ENCODE measurements around the gene ZNF512. TPM values are rescaled to one million over a fixed set of nuclear protein-coding genes. Genes with fewer than 3 reads are reported as not detected.
A peak's percentile ranks its signal among the peaks of the same experiment; 100 is the strongest.
"Not testable (repeated sequence)": the region's sequence is repeated elsewhere in the genome, so short reads cannot be mapped to it uniquely, and the experiment has no call there.

The ZNF512 gene
- total RNA-seq, 1 donor from 2014 or later = 30.1 TPM

DNA sequence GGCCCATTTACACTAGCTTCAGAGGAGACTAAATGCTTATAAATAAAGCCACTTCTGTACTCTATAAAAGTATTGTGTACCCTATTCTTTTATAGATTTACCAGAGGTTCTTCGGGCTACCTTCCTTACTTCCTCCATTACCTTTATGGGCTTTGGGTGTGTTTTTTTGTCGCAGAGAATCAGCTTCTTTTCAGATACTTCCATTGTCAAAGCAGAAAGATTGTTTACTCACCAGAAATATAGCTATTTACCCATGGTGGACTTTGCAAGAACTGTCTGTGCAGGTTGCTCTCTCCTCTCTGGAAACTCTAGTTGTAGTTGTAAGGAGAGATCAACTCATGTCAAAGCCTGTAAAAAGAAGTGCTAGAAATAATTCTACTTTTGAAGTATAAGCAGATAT is 31.1 kb downstream of the ZNF512 start:
- Mint-ChIP-seq H3K36me3 (ENCODE audit: low read depth, unreplicated experiment) (peaks cover 14% of the 10 kb centered on the region), H3K4me1 (ENCODE audit: unreplicated experiment) (no peaks in the 10 kb centered on the region), H3K27ac (ENCODE audit: unreplicated experiment) (no peak overlapping the region), H3K4me3 (ENCODE audit: unreplicated experiment) (no peak overlapping the region), H3K9me3 (ENCODE audit: unreplicated experiment) (no peaks in the 10 kb centered on the region), H3K27me3 (ENCODE audit: unreplicated experiment) (peaks cover 1% of the 10 kb centered on the region)
- no peak for DNase-seq (ENCODE audit: low spot score)
- TF ChIP-seq, protein P1, sequence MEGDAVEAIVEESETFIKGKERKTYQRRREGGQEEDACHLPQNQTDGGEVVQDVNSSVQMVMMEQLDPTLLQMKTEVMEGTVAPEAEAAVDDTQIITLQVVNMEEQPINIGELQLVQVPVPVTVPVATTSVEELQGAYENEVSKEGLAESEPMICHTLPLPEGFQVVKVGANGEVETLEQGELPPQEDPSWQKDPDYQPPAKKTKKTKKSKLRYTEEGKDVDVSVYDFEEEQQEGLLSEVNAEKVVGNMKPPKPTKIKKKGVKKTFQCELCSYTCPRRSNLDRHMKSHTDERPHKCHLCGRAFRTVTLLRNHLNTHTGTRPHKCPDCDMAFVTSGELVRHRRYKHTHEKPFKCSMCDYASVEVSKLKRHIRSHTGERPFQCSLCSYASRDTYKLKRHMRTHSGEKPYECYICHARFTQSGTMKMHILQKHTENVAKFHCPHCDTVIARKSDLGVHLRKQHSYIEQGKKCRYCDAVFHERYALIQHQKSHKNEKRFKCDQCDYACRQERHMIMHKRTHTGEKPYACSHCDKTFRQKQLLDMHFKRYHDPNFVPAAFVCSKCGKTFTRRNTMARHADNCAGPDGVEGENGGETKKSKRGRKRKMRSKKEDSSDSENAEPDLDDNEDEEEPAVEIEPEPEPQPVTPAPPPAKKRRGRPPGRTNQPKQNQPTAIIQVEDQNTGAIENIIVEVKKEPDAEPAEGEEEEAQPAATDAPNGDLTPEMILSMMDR (IDR thresholded peaks at IDR 0.05; ENCODE audit: unreplicated experiment) = no peak

DNA sequence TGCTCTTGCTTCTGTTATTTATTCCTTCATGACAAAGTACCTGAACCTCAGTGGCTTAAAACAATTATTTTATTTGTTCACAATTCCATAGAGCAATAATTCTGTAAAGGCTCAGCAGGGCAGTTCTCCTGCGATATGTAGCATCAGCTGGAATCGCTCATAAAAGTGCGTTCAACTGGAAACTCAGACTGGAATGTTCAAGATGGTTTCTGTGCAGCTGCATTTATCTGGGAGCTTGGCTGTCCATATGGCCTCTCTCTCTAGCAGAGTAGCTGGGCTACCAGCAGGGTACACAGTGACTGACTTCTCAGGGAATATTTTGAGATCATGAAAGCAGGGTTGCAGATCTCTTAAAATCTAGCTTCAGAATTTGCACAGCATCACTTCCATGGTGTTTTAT is 32.5 kb downstream of the ZNF512 start:
- TF ChIP-seq, protein P1 (IDR thresholded peaks at IDR 0.05; ENCODE audit: unreplicated experiment) = no peak
- Mint-ChIP-seq H3K27me3 (ENCODE audit: unreplicated experiment) (peaks cover 2% of the 10 kb centered on the region), H3K36me3 (ENCODE audit: low read depth, unreplicated experiment) (peaks cover 17% of the 10 kb centered on the region), H3K9me3 (ENCODE audit: unreplicated experiment) (no peaks in the 10 kb centered on the region), H3K4me3 (ENCODE audit: unreplicated experiment) (no peak overlapping the region), H3K27ac (ENCODE audit: unreplicated experiment) (no peak overlapping the region), H3K4me1 (ENCODE audit: unreplicated experiment) (no peaks in the 10 kb centered on the region)
- DNase-seq (ENCODE audit: low spot score) = no peak

DNA sequence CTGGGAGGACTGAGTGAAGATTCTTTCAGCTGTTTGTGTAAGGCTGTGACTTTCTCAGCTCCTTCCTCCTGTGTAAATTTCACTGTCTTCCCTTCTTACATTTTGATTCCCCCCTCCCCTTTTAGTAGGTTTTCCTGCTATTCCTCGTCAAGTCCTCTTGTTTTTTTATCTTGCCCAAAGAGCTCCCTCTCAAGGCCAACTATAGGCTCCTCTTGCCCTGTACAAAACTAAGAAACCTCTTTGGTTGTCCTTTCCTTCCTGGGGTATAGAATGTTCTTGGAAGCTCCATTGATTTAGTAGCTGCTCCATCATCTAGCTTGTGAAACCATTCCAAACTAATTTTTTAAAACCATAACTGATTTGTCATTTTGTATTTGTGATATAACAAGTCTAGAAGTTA is 38.7 kb downstream of the ZNF512 start:
- DNase-seq (ENCODE audit: low spot score) = no peak
- H3K27me3 Mint-ChIP-seq (ENCODE audit: unreplicated experiment) = peaks cover 2% of the 10 kb centered on the region
- H3K27ac Mint-ChIP-seq (ENCODE audit: unreplicated experiment) = no peak overlapping the region
- peaks cover 37% of the 10 kb centered on the region for H3K36me3 Mint-ChIP-seq (ENCODE audit: low read depth, unreplicated experiment)
- no peak overlapping the region for H3K4me3 Mint-ChIP-seq (ENCODE audit: unreplicated experiment)
- H3K4me1 Mint-ChIP-seq (ENCODE audit: unreplicated experiment) = peaks cover 4% of the 10 kb centered on the region
- TF ChIP-seq, protein P1 (IDR thresholded peaks at IDR 0.05; ENCODE audit: unreplicated experiment) = no peak
- H3K9me3 Mint-ChIP-seq (ENCODE audit: unreplicated experiment) = no peaks in the 10 kb centered on the region

DNA sequence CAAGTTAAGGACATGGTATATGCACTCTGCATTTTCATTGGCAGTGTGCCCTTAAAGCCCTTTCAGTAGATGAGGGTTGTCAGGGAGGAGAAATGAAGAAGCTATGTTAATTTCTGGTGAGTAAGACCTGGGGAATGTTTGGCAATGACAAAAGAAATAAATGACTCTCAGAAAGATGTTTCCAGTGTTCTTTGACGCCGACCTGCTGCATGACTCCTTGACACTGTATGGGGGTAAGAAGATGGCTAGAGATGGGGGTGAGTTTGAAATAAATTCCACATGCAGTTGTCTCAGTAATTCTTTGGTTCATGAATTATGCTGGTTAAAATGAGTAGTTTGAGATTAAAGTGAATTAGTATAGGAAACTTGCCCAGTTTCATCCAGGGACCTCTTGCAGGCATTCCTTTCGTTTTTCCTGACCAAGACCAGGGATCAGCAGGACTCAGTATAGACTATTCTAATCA is 40.1 kb downstream of the ZNF512 start:
- Mint-ChIP-seq H3K9me3 (ENCODE audit: unreplicated experiment) (no peaks in the 10 kb centered on the region), H3K27me3 (ENCODE audit: unreplicated experiment) (peaks cover 2% of the 10 kb centered on the region), H3K4me3 (ENCODE audit: unreplicated experiment) (peak overlapping the region; percentile 9), H3K4me1 (ENCODE audit: unreplicated experiment) (peaks cover 17% of the 10 kb centered on the region), H3K36me3 (ENCODE audit: low read depth, unreplicated experiment) (peaks cover 37% of the 10 kb centered on the region), H3K27ac (ENCODE audit: unreplicated experiment) (no peak overlapping the region)
- TF ChIP-seq, protein P1 (IDR thresholded peaks at IDR 0.05; ENCODE audit: unreplicated experiment) = no peak
- no peak for DNase-seq (ENCODE audit: low spot score)

DNA sequence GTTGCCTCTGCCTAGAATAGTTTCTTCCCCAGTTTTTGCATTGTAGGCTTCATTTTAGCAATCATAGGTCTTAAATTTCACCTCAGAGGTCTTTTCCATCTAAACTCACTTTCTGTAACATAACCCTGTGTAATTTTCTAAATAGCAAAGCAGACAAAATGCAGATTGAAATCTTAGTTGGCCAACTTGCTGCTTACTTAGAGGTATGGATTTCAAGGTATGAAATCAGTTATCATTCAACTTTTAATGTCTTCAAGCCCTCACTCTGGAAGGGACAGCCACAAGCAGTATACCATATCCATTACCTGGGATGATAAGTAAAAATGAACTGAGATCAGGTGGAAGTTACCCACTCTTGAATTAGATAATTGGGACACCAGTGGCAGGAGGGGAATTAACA is 42.1 kb downstream of the ZNF512 start:
- H3K4me3 Mint-ChIP-seq (ENCODE audit: unreplicated experiment) = no peak overlapping the region

DNA sequence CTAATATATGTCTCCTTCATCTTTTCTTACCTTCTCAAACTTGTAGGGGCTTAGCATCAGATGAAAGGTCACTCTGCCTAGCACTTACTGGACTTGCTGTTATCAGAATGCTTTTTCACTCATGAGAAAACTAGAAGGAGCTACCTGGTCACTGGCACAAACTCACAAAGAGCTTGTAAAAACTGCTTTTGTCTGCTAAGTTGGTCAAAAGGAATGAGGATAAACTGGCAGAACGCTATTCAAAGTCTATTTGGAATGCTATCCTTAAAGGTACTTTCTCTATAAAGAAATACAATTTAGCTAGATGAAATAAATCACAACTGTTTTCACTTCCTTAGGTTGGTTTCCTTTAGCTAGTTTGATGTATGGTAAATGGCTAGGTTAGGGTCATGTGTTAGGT is 43.5 kb downstream of the ZNF512 start:
- H3K27me3 Mint-ChIP-seq (ENCODE audit: unreplicated experiment); H3K4me3 Mint-ChIP-seq (ENCODE audit: unreplicated experiment); H3K9me3 Mint-ChIP-seq (ENCODE audit: unreplicated experiment); DNase-seq (ENCODE audit: low spot score): not testable (repeated sequence)
- peaks cover 17% of the 10 kb centered on the region for H3K4me1 Mint-ChIP-seq (ENCODE audit: unreplicated experiment)
- H3K36me3 Mint-ChIP-seq (ENCODE audit: low read depth, unreplicated experiment) = peaks cover 33% of the 10 kb centered on the region
- peak overlapping the region; percentile 96 for H3K27ac Mint-ChIP-seq (ENCODE audit: unreplicated experiment)

More for the DNA sequence above, 42.1 kb downstream of the ZNF512 start:
- Mint-ChIP-seq H3K27me3 (ENCODE audit: unreplicated experiment) (peaks cover 2% of the 10 kb centered on the region), H3K4me1 (ENCODE audit: unreplicated experiment) (peaks cover 17% of the 10 kb centered on the region), H3K9me3 (ENCODE audit: unreplicated experiment) (no peaks in the 10 kb centered on the region), H3K27ac (ENCODE audit: unreplicated experiment) (no peak overlapping the region), H3K36me3 (ENCODE audit: low read depth, unreplicated experiment) (peaks cover 33% of the 10 kb centered on the region)
- TF ChIP-seq, protein P1 (IDR thresholded peaks at IDR 0.05; ENCODE audit: unreplicated experiment) = no peak
- no peak for DNase-seq (ENCODE audit: low spot score)

DNA sequence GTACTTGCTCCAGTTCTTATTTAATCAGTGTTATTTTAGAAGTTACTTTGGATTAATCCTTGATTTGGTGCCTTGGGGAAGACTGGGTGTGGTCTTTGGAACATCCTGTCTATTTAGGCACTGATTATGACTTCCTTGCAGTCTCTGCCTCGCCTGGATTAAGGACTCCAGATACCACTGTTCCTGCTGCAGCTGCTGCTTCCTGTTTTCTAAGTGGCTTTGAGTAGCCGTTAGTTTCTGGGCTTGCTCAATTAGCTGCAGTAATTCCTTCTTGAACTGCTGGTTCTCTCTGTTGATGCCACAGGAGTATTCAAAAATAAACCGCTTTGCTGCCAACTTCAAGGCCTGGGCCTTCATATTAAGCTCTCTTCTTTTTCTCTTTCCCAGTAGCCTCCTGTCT is 44.1 kb downstream of the ZNF512 start:
- peak overlapping the region; percentile 96 for H3K27ac Mint-ChIP-seq (ENCODE audit: unreplicated experiment)
- DNase-seq (ENCODE audit: low spot score); H3K27me3 Mint-ChIP-seq (ENCODE audit: unreplicated experiment); H3K9me3 Mint-ChIP-seq (ENCODE audit: unreplicated experiment): not testable (repeated sequence)
- peaks cover 33% of the 10 kb centered on the region for H3K36me3 Mint-ChIP-seq (ENCODE audit: low read depth, unreplicated experiment)
- peaks cover 17% of the 10 kb centered on the region for H3K4me1 Mint-ChIP-seq (ENCODE audit: unreplicated experiment)
- peak overlapping the region; percentile 72 for H3K4me3 Mint-ChIP-seq (ENCODE audit: unreplicated experiment)
